Stimulated activated CD4-positive, alpha-beta T cell treated with anti-CD3 and anti-CD28 coated beads, TNF-alpha, amount 100 ng/mL, for 1 hour (primary cell): ENCODE data around the gene APAF1.
"Not testable (repeated sequence)": the region's sequence is repeated elsewhere in the genome, so short reads cannot be mapped to it uniquely, and the experiment has no call there.

Experiments
- DNase-seq, 3 donors: peaks; one replicate each; pipeline ENCODE4 v3.0.0-alpha.2; 2020; ENCODE audit warnings: low read depth in 3 of 3, low spot score in 1 of 3

Gene APAF1

GRCh38 chr12:98751580-98752115 lies 106.6 kb downstream of the APAF1 start:
- DNase-seq: no peak

GRCh38 chr12:98752726-98753125 lies 107.6 kb downstream of the APAF1 start:
- no peak for DNase-seq

- DNase-seq: no peak
Measured at GRCh38 chr12:98754095-98754494, 109.0 kb downstream of the APAF1 start.

GRCh38 chr12:98755855-98756254 lies 110.8 kb downstream of the APAF1 start:
- DNase-seq: not testable (repeated sequence)

GRCh38 chr12:98757455-98757854 lies 112.4 kb downstream of the APAF1 start:
- DNase-seq: no peak

GRCh38 chr12:98758331-98758730 lies 113.2 kb downstream of the APAF1 start:
- no peak for DNase-seq

GRCh38 chr12:98763656-98764055 lies 118.6 kb downstream of the APAF1 start:
- no peak for DNase-seq

GRCh38 chr12:98767248-98767647 lies 122.2 kb downstream of the APAF1 start:
- DNase-seq: no peak

GRCh38 chr12:98769068-98769467 lies 124.0 kb downstream of the APAF1 start:
- no peak for DNase-seq

- DNase-seq: no peak
Measured at GRCh38 chr12:98770230-98770629, 125.1 kb downstream of the APAF1 start.

GRCh38 chr12:98771811-98772752 lies 127.0 kb downstream of the APAF1 start:
- DNase-seq: no peak

GRCh38 chr12:98772818-98773217 lies 127.7 kb downstream of the APAF1 start:
- no peak for DNase-seq

- DNase-seq: no peak
Measured at GRCh38 chr12:98780261-98780660, 135.2 kb downstream of the APAF1 start.

GRCh38 chr12:98783420-98783819 lies 138.3 kb downstream of the APAF1 start:
- DNase-seq: no peak
